Choroid plexus epithelial cell (primary cell): ENCODE measurements around the gene SLC9A1.
A peak's percentile ranks its signal among the peaks of the same experiment; 100 is the strongest.

Experiments
- DNase-seq: peaks from one replicate; pipeline ENCODE4 v3.0.0-alpha.2; 2010; ENCODE audit warnings: low read depth
- H3K4me3 ChIP-seq: 2 replicates; pipeline ENCODE4 v1.5.1; 2011; ENCODE audit warnings: low read depth, mild to moderate bottlenecking, control low read depth, low read length, moderate library complexity
- CTCF ChIP-seq: conservative IDR thresholded peaks from 2 replicates; pipeline ENCODE4 v1.5.1; 2011; ENCODE audit warnings: low read depth, mild to moderate bottlenecking, control low read depth, inconsistent platforms, low read length, moderate library complexity

The SLC9A1 gene

GRCh38 chr1:27086628-27087027 lies 68.3 kb downstream of the SLC9A1 start:
- no peak for TF ChIP-seq CTCF
- no peak overlapping the region for H3K4me3 ChIP-seq
- no peak for DNase-seq

GRCh38 chr1:27086026-27086425 lies 68.9 kb downstream of the SLC9A1 start:
- DNase-seq, result no peak

GRCh38 chr1:27084107-27084506 lies 70.8 kb downstream of the SLC9A1 start:
- no peak for DNase-seq
- H3K4me3 ChIP-seq, result no peak overlapping the region
- no peak for TF ChIP-seq CTCF

More at GRCh38 chr1:27086026-27086425, 68.9 kb downstream of the SLC9A1 start:
- H3K4me3 ChIP-seq, result no peak overlapping the region
- TF ChIP-seq CTCF, result no peak

GRCh38 chr1:27077968-27078367 lies 77.0 kb downstream of the SLC9A1 start:
- H3K4me3 ChIP-seq, result no peak overlapping the region
- TF ChIP-seq CTCF, result no peak
- no peak for DNase-seq

- no peak overlapping the region for H3K4me3 ChIP-seq
- no peak for DNase-seq
- no peak for TF ChIP-seq CTCF
These were observed 78.1 kb downstream of the SLC9A1 start for GRCh38 chr1:27076803-27077202.

- peak; percentile 10 for DNase-seq
- TF ChIP-seq CTCF, result no peak
- no peak overlapping the region for H3K4me3 ChIP-seq
These were observed 80.6 kb downstream of the SLC9A1 start for GRCh38 chr1:27074175-27074780.

GRCh38 chr1:27071049-27071416 lies 83.9 kb downstream of the SLC9A1 start:
- DNase-seq, result peak; percentile 57
- H3K4me3 ChIP-seq, result no peak overlapping the region
- no peak for TF ChIP-seq CTCF
